K562 (cell line): ENCODE results near the gene PREX1. TPM values are rescaled to one million over a fixed set of nuclear protein-coding genes. Genes with fewer than 3 reads are reported as not detected.

Experiments
- GTF3C2 ChIP-seq: IDR thresholded peaks from 3 replicates; pipeline ENCODE4 v1.6.1; 2011; ENCODE audit warnings: borderline replicate concordance, mild to moderate bottlenecking, moderate library complexity; ENCODE audit not compliant: insufficient read length; ENCODE audit errors: extremely low read depth
- MAFK ChIP-seq: IDR thresholded peaks from 2 replicates; pipeline ENCODE4 v1.6.1; 2011; ENCODE audit warnings: low read length, improper control_type of control experiment
- MCM5 ChIP-seq: fragments of 450-650 bp; IDR thresholded peaks from 2 replicates; pipeline ENCODE4 v1.6.1; 2016; ENCODE audit warnings: low read depth
- NR2F6 ChIP-seq: fragments of 450-650 bp; formaldehyde crosslinking; IDR thresholded peaks from 2 replicates; pipeline ENCODE4 v1.4.0; 2020; ENCODE audit warnings: mild to moderate bottlenecking
- RCOR1 ChIP-seq, 2 experiments: IDR thresholded peaks; 2 replicates each; pipeline ENCODE4 v1.6.1; 2012; ENCODE audit warnings: low read depth in 2 of 2, low read length in 2 of 2, borderline replicate concordance in 1 of 2, improper control_type of control experiment in 1 of 2
- REST ChIP-seq, 2 experiments: fragments of 450-650 bp; formaldehyde crosslinking in 1 of 2; IDR thresholded peaks; 2 replicates each; pipeline versions ENCODE4 v1.4.0 to v1.6.1; 2014 to 2020; ENCODE audit warnings: mild to moderate bottlenecking in 2 of 2, borderline replicate concordance in 1 of 2, low read depth in 1 of 2
- TCF3 ChIP-seq: sonication (generic); formaldehyde crosslinking; IDR thresholded peaks from 2 replicates; pipeline ENCODE4 v1.4.0; 2020; ENCODE audit warnings: mild to moderate bottlenecking, missing genetic modification reagents
- ZNF174 ChIP-seq: fragments of 250-450 bp; sonication (Bioruptor Pico); IDR thresholded peaks from 2 replicates; pipeline ENCODE4 v1.4.0; 2020; ENCODE audit warnings: mild to moderate bottlenecking
- ZNF717 ChIP-seq: fragments of 250-450 bp; sonication (Bioruptor Pico); IDR thresholded peaks from 2 replicates; pipeline ENCODE4 v1.5.0; 2021
- polyA plus RNA-seq, 8 experiments: library from polyadenylated mRNA; depleted of rRNA in 4 of 8; stranded (reverse) in 5 of 8; unstranded in 3 of 8; fragments of >200 nt; fragmentation: Nextera tagmentation in 2 of 8; fragmentation: Illumina TruSeq in 1 of 8; extraction: Ambion mirVana in 2 of 8; extraction: Trizol in 1 of 8; gene quantifications; 2 replicates each; pipeline versions ENCODE4 v1.2.1 to v1.2.3, GENCODE V29; 2011 to 2014; ENCODE audit warnings: inconsistent platforms in 1 of 8, missing spikeins in 1 of 8
- total RNA-seq, 7 experiments: library from RNA; depleted of rRNA in 6 of 7; stranded (reverse); fragments of >200 nt in 6 of 7; fragmentation: Illumina TruSeq in 2 of 7; extraction: Trizol in 2 of 7; gene quantifications; 2 replicates each; pipeline versions ENCODE4 v1.2.1 to v1.2.3, GENCODE V29; 2011 to 2021; ENCODE audit warnings: low replicate concordance in 1 of 7
- TF ChIP-seq, protein P1 (sequence below): sonication (generic); formaldehyde crosslinking; IDR thresholded peaks from 2 replicates; pipeline ENCODE4 v1.5.0; 2020; ENCODE audit warnings: missing genetic modification reagents
- TF ChIP-seq, protein P2 (sequence below): fragments of 250-450 bp; sonication (Bioruptor Pico); IDR thresholded peaks from 2 replicates; pipeline ENCODE4 v1.8.0; 2021; ENCODE audit warnings: mild to moderate bottlenecking, moderate library complexity

PREX1 gene
- total and polyA plus RNA-seq, 9 of the 15 experiments (the other 6 are each of a cell fraction or from before 2014, with no cell fraction given) = 0.37 to 10.4 (median 4.8) TPM

GRCh38 chr20:48657426-48658197 lies 170.2 kb downstream of the PREX1 start (continued):
- TF ChIP-seq REST (IDR thresholded peaks at IDR 0.05; ENCODE audit: borderline replicate concordance) (peak; percentile 91), REST (CRISPR knock-in tag; IDR thresholded peaks at IDR 0.05; ENCODE audit: low read depth) (no peak), ZNF174 (CRISPR knock-in tag) (no peak), GTF3C2 (no peak), ZNF717 (CRISPR knock-in tag) (no peak), RCOR1 (IDR thresholded peaks at IDR 0.05; ENCODE audit: borderline replicate concordance in 1 of 2, low read depth in 2 of 2, low read length in 2 of 2) (peak in 1 of 2 experiments; percentile 54; a peak in 1 of 4 replicates), MCM5 (no peak), NR2F6 (CRISPR knock-in tag) (peak; percentile 12; the same call in 1 of the 2 replicates), MAFK (no peak), TCF3 (CRISPR knock-in tag) (0 out of 2 replicates have a peak, but pooled peaks have one; percentile 25)
- TF ChIP-seq, protein P1, sequence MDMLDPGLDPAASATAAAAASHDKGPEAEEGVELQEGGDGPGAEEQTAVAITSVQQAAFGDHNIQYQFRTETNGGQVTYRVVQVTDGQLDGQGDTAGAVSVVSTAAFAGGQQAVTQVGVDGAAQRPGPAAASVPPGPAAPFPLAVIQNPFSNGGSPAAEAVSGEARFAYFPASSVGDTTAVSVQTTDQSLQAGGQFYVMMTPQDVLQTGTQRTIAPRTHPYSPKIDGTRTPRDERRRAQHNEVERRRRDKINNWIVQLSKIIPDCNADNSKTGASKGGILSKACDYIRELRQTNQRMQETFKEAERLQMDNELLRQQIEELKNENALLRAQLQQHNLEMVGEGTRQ (CRISPR knock-in tag) = no peak
- TF ChIP-seq, protein P2, sequence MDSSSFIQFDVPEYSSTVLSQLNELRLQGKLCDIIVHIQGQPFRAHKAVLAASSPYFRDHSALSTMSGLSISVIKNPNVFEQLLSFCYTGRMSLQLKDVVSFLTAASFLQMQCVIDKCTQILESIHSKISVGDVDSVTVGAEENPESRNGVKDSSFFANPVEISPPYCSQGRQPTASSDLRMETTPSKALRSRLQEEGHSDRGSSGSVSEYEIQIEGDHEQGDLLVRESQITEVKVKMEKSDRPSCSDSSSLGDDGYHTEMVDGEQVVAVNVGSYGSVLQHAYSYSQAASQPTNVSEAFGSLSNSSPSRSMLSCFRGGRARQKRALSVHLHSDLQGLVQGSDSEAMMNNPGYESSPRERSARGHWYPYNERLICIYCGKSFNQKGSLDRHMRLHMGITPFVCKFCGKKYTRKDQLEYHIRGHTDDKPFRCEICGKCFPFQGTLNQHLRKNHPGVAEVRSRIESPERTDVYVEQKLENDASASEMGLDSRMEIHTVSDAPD (CRISPR knock-in tag) = no peak
